Aorta (tissue), 5 donors: ENCODE measurements around the gene COLEC11. TPM values are rescaled to one million over a fixed set of nuclear protein-coding genes. Genes with fewer than 3 reads are reported as not detected.

Experiments
- ATAC-seq: fragments of 200-7000 bp; cut with Tn5 transposase; one replicate; pipeline ENCODE4 v1.9.1; 2022; ENCODE audit warnings: moderate library complexity; ENCODE audit not compliant: low FRiP score
- DNase-seq, 2 donors: peaks; one replicate each; pipeline ENCODE4 v3.0.0-alpha.2; 2020
- H3K27ac ChIP-seq, 2 donors: one replicate each; pipeline ENCODE4 v1.5.1; 2013; ENCODE audit warnings: low read length in 2 of 2, mild to moderate bottlenecking in 2 of 2, moderate library complexity in 2 of 2, control low read depth in 1 of 2, inconsistent platforms in 1 of 2, low read depth in 1 of 2
- H3K27me3 ChIP-seq, 2 donors: one replicate each; pipeline ENCODE4 v1.6.1; 2013; ENCODE audit warnings: control low read depth in 1 of 2, low read length in 1 of 2, mild to moderate bottlenecking in 1 of 2, moderate library complexity in 1 of 2; ENCODE audit not compliant: insufficient read depth in 2 of 2, control insufficient read depth in 1 of 2
- H3K36me3 ChIP-seq, 2 donors: one replicate each; pipeline ENCODE4 v1.6.1; 2013; ENCODE audit warnings: control low read depth in 1 of 2, low read length in 1 of 2, mild to moderate bottlenecking in 1 of 2; ENCODE audit not compliant: insufficient read depth in 2 of 2, control insufficient read depth in 1 of 2
- H3K4me1 ChIP-seq, 2 donors: one replicate each; pipeline ENCODE4 v1.6.1; 2013; ENCODE audit warnings: low read length in 2 of 2, control low read depth in 1 of 2, mild to moderate bottlenecking in 1 of 2, moderate library complexity in 1 of 2; ENCODE audit not compliant: insufficient read depth in 2 of 2, control insufficient read depth in 1 of 2
- H3K4me3 ChIP-seq, 2 donors: one replicate each; pipeline ENCODE4 v1.5.1; 2013; ENCODE audit warnings: low read length in 2 of 2, control low read depth in 1 of 2, mild to moderate bottlenecking in 1 of 2
- H3K9me3 ChIP-seq: one replicate; pipeline ENCODE4 v1.6.1; 2013; ENCODE audit warnings: mild to moderate bottlenecking, low read length; ENCODE audit not compliant: control insufficient read depth
- whole genome bisulfite sequencing, 2 donors: extraction: QIAGEN DNeasy Blood & Tissue Kit; methylation state at CpG; one replicate each; pipeline ENCODE4 v1.1.7; 2013; 5-methylcytosine and 5-hydroxymethylcytosine counted together
- intact Hi-C, 2 donors: fragments of 100-400 bp; cut with DNase I; formaldehyde crosslinking; loops; one replicate each; pipeline versions ENCODE4 v1.14.2 to v1.15.0; 2022
- polyA plus RNA-seq, 2 donors: library from polyadenylated mRNA; stranded (reverse); fragments of 200-250 nt; gene quantifications; one replicate each; pipeline ENCODE4 v1.2.3, GENCODE V29; 2013
- total RNA-seq, 2 donors: library from RNA; stranded (reverse); fragmentation: NEBNext Ultra II Directional; extraction: Animal tissue kit (Norgen Biotek cat#: 25700); gene quantifications; one replicate each; pipeline ENCODE4 v1.2.1, GENCODE V29; 2021
- donor health status: healthy with polysubstance abuse.
- donor health status: Bipolar disorder and iron deficiency.
- donor health status: DM: no; HTN: no; CAD: no.
- donor health status: DM: no; HTN: no; CAD: no.
- donor health status: DM: yes; HTN: yes; CAD: no.

The COLEC11 gene
- total and polyA plus RNA-seq, 4 donors = 1.4 to 33.2 (median 16.5) TPM

- WGBS, 2 donors = 85 to 86% methylated on average over 5 of the region's 5 CpGs
- intact Hi-C loops = no loop called here
- Histone ChIP-seq H3K4me1 (no peaks in the 10 kb centered on the region), H3K4me3 (no peak overlapping the region), H3K36me3 (no peaks in the 10 kb centered on the region), H3K27ac (no peak overlapping the region), H3K27me3 (no peaks in the 10 kb centered on the region), H3K9me3 (no peaks in the 10 kb centered on the region)
- no peak for DNase-seq
- no peak for ATAC-seq
Observed at GRCh38 chr2:3681625-3682024, 86.7 kb downstream of the COLEC11 start.

DNA sequence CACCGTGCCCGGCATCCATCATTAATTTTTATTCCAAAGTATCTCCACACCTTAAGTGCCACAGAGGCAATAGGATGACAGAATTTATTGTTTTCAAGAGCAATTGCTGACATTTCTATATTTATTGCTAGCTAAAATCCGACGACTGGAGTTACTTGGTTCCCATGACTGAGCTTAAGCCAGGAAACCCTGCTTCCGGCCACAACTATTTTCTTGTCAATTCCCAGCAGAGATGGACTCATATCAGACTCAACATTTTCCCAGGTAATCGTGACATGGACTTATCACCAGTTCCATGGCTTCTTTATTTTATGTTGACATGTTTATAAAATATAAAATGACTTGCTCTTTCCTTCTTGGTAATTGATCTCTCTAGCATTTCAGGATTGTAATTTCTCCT is 87.9 kb downstream of the COLEC11 start:
- no peaks in the 10 kb centered on the region for H3K27me3 ChIP-seq
- no peak for DNase-seq
- intact Hi-C loops = no loop called here
- no peaks in the 10 kb centered on the region for H3K36me3 ChIP-seq
- H3K4me1 ChIP-seq = no peaks in the 10 kb centered on the region
- H3K27ac ChIP-seq = no peak overlapping the region
- 60 to 66% methylated on average over 6 of the region's 6 CpGs for WGBS, 2 donors
- no peak overlapping the region for H3K4me3 ChIP-seq
- H3K9me3 ChIP-seq = no peaks in the 10 kb centered on the region
- no peak for ATAC-seq

DNA sequence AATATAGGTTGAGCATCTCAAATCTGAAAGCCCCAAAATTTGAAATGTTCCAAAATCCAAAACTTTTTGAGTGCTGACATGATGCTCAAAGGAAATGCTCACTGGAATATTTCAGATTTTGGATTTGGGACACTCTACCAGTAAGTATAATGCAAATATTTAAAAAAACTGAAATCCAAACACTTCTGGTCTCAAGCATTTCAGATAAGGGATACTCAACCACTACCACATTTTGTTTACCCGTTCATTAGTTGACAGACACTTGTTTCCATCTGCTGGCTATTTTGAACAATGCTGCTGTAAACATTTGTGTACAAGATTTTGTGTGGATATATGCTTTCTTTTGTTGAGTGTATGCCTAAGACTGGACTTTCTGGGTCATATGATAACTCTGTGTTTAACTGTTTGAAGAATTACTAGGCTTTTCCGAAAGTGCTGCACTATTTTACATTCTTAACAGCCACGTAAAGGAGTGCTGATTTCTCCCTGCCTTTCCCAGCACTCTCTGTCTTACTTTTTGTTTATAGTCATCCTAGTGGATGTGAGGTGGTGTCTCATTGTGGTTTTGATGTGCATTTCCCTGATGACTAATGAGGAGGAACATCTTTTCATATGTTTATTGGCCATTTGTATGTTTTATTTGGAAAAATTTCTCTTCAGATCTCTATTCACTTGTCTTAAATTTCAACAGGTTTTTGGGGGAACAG is 89.0 kb downstream of the COLEC11 start:
- H3K4me3 ChIP-seq = no peak overlapping the region
- intact Hi-C loops = no loop called here
- H3K4me1 ChIP-seq = no peaks in the 10 kb centered on the region
- DNase-seq (no peak), ATAC-seq (no peak)
- no peak overlapping the region for H3K27ac ChIP-seq
- H3K27me3 ChIP-seq = no peaks in the 10 kb centered on the region
- WGBS, 2 donors = 40 to 44% methylated on average over 3 of the region's 3 CpGs
- no peaks in the 10 kb centered on the region for H3K36me3 ChIP-seq
- H3K9me3 ChIP-seq = no peaks in the 10 kb centered on the region

DNA sequence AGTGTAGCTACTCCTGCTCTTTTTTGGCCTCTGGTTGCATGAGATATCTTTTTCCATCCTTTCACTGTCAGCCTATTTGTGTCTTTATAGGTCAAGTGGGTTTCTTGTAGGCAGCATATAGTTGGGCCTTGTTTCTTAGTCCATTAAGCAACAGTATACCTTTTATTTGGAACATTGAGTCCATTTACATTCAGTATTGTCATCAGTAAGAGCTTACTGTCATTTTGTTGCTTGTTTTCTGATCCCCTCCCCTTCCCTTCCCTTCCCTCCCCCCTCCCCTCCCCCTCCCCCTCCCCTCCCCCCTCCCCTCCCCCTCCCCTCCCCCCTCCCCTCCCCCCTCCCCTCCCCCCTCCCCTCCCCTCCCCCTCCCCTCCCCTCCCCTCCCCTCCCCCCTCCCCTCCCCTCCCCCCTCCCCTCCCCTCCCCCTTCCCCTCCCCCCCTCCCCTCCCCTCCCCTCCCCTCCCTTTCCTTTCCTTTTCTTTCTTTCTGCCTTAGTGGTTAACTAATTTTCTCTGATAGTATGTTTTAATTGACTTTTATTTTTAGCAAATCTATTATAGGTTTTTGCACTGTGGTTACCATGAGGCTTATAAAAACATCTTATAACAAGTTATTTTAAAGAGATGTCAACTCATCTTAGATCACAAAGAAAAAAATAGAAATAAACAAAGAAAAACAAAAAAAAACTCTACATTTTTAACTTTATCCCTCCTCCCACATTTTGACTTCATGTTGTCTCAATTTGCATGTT is 95.3 kb downstream of the COLEC11 start:
- Histone ChIP-seq H3K36me3 (no peaks in the 10 kb centered on the region), H3K4me1 (no peaks in the 10 kb centered on the region)
- intact Hi-C loops = no loop called here

DNA sequence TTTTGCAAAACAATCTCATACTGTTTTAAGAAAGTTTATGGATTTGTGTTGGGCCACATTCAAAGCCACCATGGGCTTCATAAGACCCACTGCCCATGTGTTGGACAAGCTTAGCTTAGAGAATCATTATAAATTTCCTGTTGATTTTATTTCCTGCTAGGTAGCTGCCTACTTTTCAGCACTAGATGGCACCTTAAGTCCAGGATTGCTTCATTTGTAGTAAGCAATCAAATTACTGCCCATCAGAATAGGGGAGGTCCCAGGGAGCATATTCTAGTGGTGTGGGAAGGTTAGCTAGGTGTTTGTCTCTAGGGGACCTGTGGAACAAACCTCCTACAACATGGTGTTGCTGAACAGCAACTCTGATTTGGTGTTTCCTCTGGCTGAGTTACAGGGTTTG is 97.5 kb downstream of the COLEC11 start:
- intact Hi-C loops = no loop called here
- Histone ChIP-seq H3K4me1 (no peaks in the 10 kb centered on the region), H3K4me3 (no peak overlapping the region), H3K27me3 (no peaks in the 10 kb centered on the region), H3K27ac (no peak overlapping the region), H3K36me3 (no peaks in the 10 kb centered on the region), H3K9me3 (no peaks in the 10 kb centered on the region)
- no peak for DNase-seq
- no peak for ATAC-seq

More for the DNA sequence above, 95.3 kb downstream of the COLEC11 start:
- H3K27ac ChIP-seq = no peak overlapping the region
- no peak overlapping the region for H3K4me3 ChIP-seq
- DNase-seq (no peak), ATAC-seq (no peak)
- H3K9me3 ChIP-seq = no peaks in the 10 kb centered on the region
- no peaks in the 10 kb centered on the region for H3K27me3 ChIP-seq

Other genes with a start within 250 kb of the COLEC11 start
- 10 to 100 TPM in 1 of 2 donors, 1 to 10 TPM in 1; 9.7 to 13.7 TPM for gene EIPR1, start 217.3 kb upstream of the COLEC11 start, total RNA-seq
- gene EIPR1, start 217.3 kb upstream of the COLEC11 start, polyA plus RNA-seq = 10 to 100 TPM in 1 of 2 donors, 1 to 10 TPM in 1; 9.9 to 10.0 TPM
- 100 to 1,000 TPM in 1 of 2 donors, 10 to 100 TPM in 1; 83.8 to 125 TPM for gene TRAPPC12, start 215.4 kb upstream of the COLEC11 start, total RNA-seq
- gene TRAPPC12, start 215.4 kb upstream of the COLEC11 start, polyA plus RNA-seq = 100 to 1,000 TPM in 1 of 2 donors, 10 to 100 TPM in 1; 47.6 to 163 TPM
- 10 to 100 TPM; 63.7 to 70.7 TPM for gene ADI1, start 75.6 kb upstream of the COLEC11 start, total RNA-seq
- 100 to 1,000 TPM; 158 to 206 TPM for gene ADI1, start 75.6 kb upstream of the COLEC11 start, polyA plus RNA-seq
- gene RNASEH1, start 36.8 kb upstream of the COLEC11 start, total RNA-seq = 10 to 100 TPM; 19.9 to 20.1 TPM
- gene RNASEH1, start 36.8 kb upstream of the COLEC11 start, polyA plus RNA-seq = 10 to 100 TPM; 11.0 to 19.5 TPM
- 100 to 1,000 TPM; 840 to 917 TPM for gene RPS7, start 19.9 kb upstream of the COLEC11 start, total RNA-seq
- gene RPS7, start 19.9 kb upstream of the COLEC11 start, polyA plus RNA-seq = 1,000 to 10,000 TPM; 1,928 to 3,519 TPM
- not detected for gene ALLC, start 63.1 kb downstream of the COLEC11 start, total RNA-seq
- gene ALLC, start 63.1 kb downstream of the COLEC11 start, polyA plus RNA-seq = 1 to 10 TPM; 1.4 to 5.3 TPM
- gene DCDC2C, start 108.5 kb downstream of the COLEC11 start, total RNA-seq = under 1 TPM in 1 of 2 donors, not detected in 1; 0.27 TPM
- gene DCDC2C, start 108.5 kb downstream of the COLEC11 start, polyA plus RNA-seq = 10 to 100 TPM in 1 of 2 donors, 1 to 10 TPM in 1; 2.4 to 10.7 TPM